ENCODE measurements around the gene ZSCAN26.

GRCh38 chr6:28225056-28225834, 41.7 kb upstream of the ZSCAN26 start, which contains the start of gene ZSCAN9:
- TF ChIP-seq CTCF (IDR thresholded peaks at IDR 0.05; ENCODE audit: control extremely low read depth in 1 of 3, insufficient read depth in 1 of 3, low read depth in 1 of 3, low read length in 3 of 3): peak in 1 of 3 experiments; percentile 26; a peak in 1 of 4 replicates
- TF ChIP-seq EP300 (IDR thresholded peaks at IDR 0.05; ENCODE audit: borderline replicate concordance in 1 of 2, low read depth in 2 of 2, low read length in 2 of 2): peak in 1 of 2 experiments; percentile 59; a peak in 1 of 3 replicates
- no peak for TF ChIP-seq EZH2 (IDR thresholded peaks at IDR 0.05; ENCODE audit: low read depth, low read length, severe bottlenecking)
- TF ChIP-seq RNF2 (IDR thresholded peaks at IDR 0.05; ENCODE audit: borderline replicate concordance, low read depth, low read length, missing control alignments, poor library complexity, severe bottlenecking): no peak
- TF ChIP-seq CBX5 (IDR thresholded peaks at IDR 0.05; ENCODE audit: low read depth, low read length): no peak
- TF ChIP-seq SIN3A (conservative IDR thresholded peaks at IDR 0.05 in 1 of 2, IDR thresholded peaks at IDR 0.05 in 1 of 2; ENCODE audit: low read depth in 1 of 2, low read length in 2 of 2): peak; percentile 83 to 90; a peak in 3 of 4 replicates
- TF ChIP-seq CEBPB (IDR thresholded peaks at IDR 0.05; ENCODE audit: low read depth, low read length): no peak
- TF ChIP-seq ZNF274 (IDR thresholded peaks at IDR 0.05; ENCODE audit: borderline replicate concordance, extremely low read depth, low read length): no peak
- TF ChIP-seq POLR2AphosphoS5 (IDR thresholded peaks at IDR 0.05; ENCODE audit: low read depth, low read length): peak; percentile 74; the same call in 1 of the 2 replicates
- peak in 1 of 2 experiments; percentile 80; a peak in 2 of 3 replicates for TF ChIP-seq POLR2A (IDR thresholded peaks at IDR 0.05; ENCODE audit: control extremely low read depth in 1 of 2, low read depth in 2 of 2, low read length in 2 of 2)
